ENCODE data around the gene SORD. TPM values are rescaled to one million over a fixed set of nuclear protein-coding genes. Genes with fewer than 3 reads are reported as not detected.
"Not testable (repeated sequence)": the region's sequence is repeated elsewhere in the genome, so short reads cannot be mapped to it uniquely, and the experiment has no call there.

The SORD gene
- total RNA-seq, 1 donor from 2014 or later: 25.2 TPM

GRCh38 chr15:45097466-45097865 lies 74.5 kb downstream of the SORD start:
- DNase-seq (ENCODE audit: low read depth): no peak

DNA sequence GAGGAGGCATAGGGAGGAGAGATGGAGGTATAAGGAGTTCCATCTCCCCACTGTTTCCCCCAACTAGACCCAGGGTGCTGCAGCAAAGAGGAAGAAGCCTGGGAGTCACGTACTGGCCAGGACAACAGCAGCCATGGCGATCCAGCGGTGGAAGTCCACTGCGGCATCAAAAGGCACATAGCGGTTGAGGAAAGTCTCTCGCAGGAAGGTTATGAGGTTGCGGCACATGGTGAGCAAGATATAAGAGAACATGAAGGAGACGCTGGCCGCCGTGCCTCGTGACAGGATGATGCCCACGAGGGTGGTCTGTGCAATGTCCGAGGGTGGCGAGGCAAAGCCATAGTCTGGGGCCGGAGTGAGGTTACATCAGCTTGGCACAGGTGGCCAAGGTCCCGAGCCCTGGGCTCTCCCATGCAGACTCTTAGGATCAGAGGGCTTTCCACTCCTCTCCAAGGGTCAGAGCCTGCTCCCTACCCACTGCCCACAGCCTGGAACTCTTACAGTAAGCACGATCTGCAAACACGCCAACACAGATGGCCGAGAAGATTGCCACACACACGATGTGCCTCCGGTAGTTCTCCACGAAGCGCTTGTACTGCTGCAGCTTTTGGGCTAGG lies 76.7 kb downstream of the SORD start:
- no peak for DNase-seq (ENCODE audit: low read depth)

DNA sequence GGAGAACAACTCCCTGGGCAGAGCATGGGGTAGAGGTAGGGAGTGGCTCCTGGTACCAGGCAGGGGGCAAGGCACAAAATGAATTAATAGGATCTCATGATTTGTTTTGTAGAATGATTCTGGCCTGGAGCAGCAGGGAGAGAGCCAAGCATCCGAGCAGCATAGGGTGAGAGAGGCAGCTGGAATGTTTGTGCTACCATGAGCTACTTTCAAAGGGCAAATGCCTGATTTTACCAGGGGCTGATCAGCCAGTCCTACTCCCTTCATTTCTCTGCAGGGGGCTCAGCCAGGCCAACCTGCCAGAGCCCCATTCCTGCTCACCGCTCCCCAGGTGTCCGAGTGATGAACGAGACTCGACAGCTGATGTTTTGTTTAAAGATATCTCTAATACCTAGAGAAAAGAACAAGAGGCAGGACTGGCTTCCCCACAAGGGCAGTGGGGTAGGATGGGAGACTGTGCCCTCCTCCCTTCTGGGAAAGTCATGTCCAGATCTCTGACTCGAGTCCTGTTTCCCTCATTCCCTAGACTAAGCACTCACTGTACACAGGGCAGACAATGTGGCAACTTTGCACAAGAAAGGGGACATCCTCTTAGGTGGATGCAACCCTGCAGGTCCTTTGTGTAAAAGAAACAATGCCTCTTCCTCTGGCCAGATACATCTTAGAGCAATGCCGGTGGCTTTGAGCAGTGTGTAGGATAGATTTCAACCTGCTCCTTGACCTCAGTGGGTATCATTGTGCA lies 78.1 kb downstream of the SORD start:
- no peak for DNase-seq (ENCODE audit: low read depth)

DNA sequence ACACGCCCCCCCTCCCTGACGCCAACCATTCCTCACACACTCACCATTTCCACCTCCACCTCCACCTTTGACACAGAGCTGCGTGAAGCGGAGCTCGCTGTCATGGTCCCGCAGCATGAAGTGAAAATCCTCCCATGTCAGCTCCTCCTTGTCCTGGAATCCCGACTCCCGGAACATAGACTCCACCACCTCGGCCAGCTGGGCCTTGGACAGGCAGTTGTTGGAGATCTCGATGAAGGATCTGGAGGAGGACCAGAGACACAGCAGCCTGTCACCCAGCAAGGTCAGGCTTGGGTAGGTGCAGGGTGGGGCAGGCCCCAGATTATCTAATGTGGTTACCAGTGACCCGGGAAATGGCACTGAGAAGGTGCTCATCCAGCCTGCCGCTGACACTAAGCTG lies 78.8 kb downstream of the SORD start:
- no peak for DNase-seq (ENCODE audit: low read depth)

- no peak for DNase-seq (ENCODE audit: low read depth)
Observed at GRCh38 chr15:45102226-45102625, 79.2 kb downstream of the SORD start.

- not testable (repeated sequence) for DNase-seq (ENCODE audit: low read depth)
Observed at GRCh38 chr15:45104170-45104569, 81.2 kb downstream of the SORD start.

DNA sequence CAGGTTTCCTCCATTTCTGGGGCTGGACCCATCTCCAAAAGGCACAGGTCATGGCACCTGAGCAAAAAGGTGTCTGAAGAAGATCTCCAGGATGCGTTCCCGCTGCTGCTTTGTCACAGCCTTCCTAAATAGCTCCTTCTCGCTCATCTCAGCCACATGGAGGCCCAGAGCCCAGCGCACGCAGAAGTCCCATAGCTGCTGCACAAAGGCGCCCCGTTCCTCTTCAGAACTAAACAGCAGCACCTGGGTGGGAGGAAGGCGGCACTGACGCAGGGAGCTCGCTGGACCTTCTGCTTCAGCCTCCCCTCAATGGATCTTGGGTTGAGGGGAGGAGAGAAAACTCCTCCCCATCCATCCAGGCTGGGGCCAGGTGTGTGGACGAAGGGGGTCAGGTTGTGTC lies 82.6 kb downstream of the SORD start:
- DNase-seq (ENCODE audit: low read depth): no peak

DNA sequence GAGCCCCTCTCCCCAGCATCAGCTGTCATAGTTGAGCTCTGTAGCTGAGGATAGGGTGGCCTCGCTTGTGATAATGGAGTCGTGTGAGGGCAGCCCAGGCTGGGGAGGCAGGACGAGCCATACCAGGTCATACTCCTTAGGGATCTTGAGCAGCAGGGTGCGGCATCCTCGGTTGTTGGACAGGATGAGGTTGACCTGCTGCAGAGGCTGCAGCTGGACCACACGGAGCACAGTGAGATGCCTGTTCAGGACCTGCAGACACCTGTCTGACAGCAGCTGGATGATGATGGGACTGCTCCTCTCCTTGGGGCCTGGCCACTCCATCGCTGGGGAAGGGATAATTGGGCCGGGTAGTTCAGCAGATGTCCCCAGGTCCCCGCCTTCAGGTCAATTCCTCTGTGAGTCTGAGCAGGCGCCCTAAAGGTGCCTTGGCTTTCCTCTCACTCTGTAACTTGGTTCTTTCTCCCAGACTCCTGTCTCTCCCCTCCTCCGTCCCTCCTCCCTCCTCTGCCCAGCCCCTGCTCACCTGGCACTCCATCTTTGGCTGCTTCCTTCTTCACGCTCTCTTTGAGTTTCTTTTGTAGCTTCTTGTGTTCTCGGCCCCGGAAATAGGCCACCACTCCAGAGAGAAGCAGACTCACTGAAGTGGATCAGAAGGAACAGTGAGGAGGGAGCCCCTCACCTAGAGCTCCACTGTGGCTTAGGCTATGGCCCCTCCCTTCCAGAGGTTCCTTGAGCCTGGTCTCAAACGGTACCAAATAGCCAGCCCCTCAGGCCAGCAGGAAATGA lies 83.2 kb downstream of the SORD start:
- no peak for DNase-seq (ENCODE audit: low read depth)

GRCh38 chr15:45107941-45108630 lies 85.1 kb downstream of the SORD start:
- no peak for DNase-seq (ENCODE audit: low read depth)

DNA sequence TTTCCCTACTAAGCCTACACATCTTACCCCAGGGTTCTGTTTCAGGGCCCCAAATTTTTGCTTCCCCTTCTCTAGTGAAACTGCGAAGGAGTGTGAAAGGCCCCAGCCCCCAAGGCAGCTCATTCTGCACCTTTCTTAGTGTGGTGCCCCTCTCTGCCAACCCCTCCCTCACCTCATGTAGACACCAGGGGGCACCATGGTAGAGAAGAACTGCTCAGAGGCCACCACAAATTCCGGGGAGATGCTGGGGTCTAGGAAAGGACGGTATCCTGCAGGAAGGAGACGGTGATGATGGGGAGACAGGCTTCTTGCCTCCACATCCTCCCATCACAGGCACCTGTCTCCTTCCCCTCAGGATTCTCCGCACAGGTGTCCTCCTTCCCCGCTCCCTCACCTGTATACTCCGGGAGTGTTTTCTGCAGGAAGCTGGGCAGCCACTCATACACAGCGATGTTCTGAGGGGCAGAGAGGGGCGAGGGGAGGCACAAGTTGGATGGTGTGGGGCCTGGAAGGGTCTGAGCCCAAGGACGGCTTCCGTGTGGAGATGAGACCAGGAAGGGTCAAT lies 87.3 kb downstream of the SORD start:
- DNase-seq (ENCODE audit: low read depth): no peak

- DNase-seq (ENCODE audit: low read depth): no peak
Observed at GRCh38 chr15:45111390-45112142, 88.6 kb downstream of the SORD start.

DNA sequence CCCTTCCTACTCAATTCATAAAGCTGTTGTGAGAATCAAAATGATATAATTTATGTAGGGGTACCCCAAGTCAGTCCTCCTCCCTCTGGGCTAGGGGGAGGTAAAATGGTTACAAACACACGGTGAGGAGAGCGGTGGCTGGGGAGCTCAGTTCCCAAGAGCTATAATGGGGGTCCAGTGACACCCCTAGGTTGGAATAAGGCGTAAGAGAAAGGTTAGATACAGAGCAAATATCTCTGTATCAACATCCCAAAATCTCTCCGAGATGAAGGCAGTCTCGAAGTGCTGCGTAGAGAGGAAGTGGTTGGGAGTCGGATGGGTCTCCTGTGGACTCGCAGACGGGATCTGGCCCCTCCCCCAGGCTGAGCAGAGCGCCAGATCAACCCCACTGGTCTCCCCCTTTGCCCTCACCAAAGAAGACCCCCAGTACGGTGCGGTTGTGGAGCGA lies 89.2 kb downstream of the SORD start:
- no peak for DNase-seq (ENCODE audit: low read depth)

DNA sequence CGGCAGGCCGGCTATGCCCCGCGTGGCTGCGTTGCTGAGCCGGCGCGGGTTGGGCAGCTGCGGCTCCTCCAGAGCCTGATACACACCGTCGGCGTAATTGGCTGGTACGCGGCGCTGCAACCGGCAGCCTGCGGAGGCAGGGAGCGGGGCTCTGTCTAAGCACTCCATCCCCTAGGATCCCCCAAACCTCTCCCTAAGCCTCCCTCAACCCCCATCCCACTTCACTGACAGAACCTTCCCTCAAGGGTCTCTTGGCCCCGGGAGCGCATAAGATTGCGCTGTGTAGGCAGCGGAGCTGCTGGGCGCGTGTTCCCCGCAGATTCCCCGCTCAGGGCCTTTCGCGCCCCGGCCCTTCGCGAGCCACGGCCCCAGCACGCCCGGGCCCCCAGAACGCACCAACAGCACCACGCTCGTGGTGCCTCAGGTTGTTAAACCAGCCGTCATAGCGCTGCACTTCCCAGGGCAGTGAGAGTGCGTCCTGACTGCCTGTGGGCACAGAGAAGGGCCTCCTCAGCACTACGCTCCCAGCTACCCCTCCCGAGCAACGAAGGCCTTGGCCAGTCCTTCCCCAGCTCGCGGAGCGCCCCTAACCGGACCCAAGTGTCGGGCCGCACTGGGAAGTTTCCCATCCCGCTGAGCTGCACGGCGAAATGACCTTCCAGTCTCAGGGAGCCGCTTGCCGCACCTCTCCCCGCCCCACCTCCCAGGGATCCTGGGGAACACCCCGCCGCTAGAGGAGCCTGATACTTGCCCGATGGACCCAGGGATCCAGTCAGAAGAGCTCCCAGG lies 89.8 kb downstream of the SORD start:
- DNase-seq (ENCODE audit: low read depth): no peak

DNA sequence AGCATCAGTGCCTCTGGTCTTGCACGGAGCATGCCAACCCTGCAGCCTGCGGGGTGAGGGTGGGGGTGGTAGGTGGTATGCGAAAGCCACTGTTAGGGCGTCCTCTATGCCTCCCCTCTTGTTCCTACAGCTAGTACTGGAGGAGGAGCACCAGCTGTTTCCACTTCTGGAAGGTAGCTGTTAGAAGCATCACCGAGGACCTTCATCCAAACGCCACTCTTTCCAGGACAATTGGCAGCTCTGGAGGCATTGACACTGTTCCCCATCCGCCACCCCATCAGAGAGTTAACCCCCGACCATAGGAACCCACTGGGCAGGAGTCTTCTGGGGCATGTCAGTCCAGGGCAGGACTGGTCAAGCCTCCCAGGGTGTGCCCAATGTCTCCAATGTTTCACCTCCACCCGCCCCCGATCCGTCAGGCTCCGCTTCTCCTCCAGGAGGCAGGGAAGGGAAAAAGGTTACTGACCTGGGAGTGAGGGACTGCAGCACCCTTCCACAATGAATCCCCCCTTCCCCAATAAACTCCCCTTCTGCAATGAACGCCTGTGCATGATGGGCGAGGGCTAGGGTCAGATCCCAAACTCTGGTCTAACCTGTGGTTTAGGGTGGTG lies 90.5 kb downstream of the SORD start:
- DNase-seq (ENCODE audit: low read depth): no peak

DNA sequence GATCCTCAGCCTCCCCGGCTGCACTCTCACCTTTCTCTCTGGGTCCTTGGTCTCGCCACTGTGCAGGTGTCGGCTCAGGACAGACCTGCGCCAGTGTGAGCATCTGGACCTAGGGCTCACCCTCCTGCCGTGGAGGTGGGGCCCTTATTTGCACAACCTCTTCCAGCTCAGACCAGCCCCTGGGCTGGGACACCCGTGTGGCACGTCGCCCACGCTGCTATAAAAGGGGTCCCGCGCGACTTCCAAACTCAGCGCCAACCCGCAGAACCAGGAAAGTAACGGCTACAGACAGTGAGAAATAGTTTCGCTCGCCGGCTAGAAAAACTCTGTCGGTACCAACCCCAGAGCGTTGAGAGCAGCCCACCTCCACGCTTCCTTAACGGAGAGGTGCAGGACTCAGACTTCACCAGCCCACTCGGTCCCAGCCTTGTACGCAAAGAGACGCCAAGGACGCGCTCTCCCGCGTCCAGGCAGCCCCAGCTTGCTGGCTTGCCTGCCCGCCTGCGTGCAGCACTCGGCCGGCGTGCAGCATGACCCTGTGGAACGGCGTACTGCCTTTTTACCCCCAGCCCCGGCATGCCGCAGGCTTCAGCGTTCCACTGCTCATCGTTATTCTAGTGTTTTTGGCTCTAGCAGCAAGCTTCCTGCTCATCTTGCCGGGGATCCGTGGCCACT lies 91.2 kb downstream of the SORD start, which contains the start of the genes DUOX2 and DUOXA2:
DUOX2 (minus strand) TSS at position 97 of the 675 bp plus-strand sequence. CDS start 761 bp downstream, outside the sequence.
DUOXA2 (plus strand) TSS at position 251 of the 675 bp plus-strand sequence; CDS start at position 531, 280 bp downstream.
- no peak for DNase-seq (ENCODE audit: low read depth)

GRCh38 chr15:45114751-45115085 lies 91.7 kb downstream of the SORD start:
- no peak for DNase-seq (ENCODE audit: low read depth)

- no peak for DNase-seq (ENCODE audit: low read depth)
Observed at GRCh38 chr15:45115312-45115820, 92.4 kb downstream of the SORD start.

DNA sequence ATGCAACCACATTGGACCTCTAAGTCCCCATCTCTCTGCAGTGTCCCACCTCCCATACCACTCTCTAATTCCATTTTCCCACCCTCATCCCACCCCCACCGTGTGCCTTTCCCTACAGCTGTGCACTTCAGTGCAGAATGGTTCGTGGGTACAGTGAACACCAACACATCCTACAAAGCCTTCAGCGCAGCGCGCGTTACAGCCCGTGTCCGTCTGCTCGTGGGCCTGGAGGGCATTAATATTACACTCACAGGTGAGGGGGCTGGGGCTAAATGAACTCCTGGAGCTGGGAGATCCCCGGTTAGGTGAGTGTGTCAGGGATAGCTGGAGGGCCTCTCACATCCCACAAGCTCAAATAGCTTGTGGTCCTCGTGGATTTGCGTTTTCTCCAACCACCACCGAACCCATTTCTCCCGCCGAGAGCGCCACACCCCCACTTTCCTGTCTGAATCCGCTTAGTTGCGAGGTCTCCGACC lies 93.0 kb downstream of the SORD start:
- no peak for DNase-seq (ENCODE audit: low read depth)
